Measurements from ENCODE around the gene GMPPA. TPM values are rescaled to one million over a fixed set of nuclear protein-coding genes. Genes with fewer than 3 reads are reported as not detected.
A peak's percentile ranks its signal among the peaks of the same experiment; 100 is the strongest.

GMPPA gene
- total RNA-seq, 1 donor from 2014 or later = 25.3 TPM

- Histone ChIP-seq H3K27ac (peak overlapping the region; percentile 7), H3K27me3 (no peaks in the 10 kb centered on the region), H3K4me1 (no peaks in the 10 kb centered on the region), H3K4me3 (no peak overlapping the region), H3K36me3 (no peaks in the 10 kb centered on the region), H3K9me3 (no peaks in the 10 kb centered on the region)
- ATAC-seq = no peak
- TF ChIP-seq CTCF (IDR thresholded peaks at IDR 0.05) = no peak
- intact Hi-C loops (cut with DNase I) = no loop called here
- DNase-seq = no peak
These were observed 38.2 kb upstream of the GMPPA start for GRCh38 chr2:219460424-219460926.

DNA sequence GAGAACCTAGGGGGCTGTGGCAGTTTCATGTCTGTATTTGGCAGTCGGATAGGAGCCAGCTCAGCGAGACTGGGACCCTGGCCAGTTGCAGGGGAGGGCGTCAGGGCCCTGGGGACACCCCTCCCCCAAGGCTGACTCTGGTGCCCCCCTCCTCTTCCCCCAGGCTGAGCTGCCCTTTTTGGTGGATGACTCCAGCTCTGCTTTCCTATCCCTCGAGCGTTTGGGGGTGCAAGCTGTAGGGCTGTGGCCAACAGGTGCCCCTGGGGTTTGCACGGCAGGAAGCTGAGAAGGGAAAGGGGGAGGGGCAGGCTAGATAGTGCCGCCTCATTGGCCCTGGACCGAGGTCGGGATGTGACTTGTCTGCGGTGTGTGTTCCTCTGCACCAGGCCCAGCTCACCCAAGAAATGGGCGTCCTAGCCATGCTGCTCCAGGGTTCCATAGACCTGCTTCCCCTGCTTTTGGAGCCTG lies 37.6 kb upstream of the GMPPA start:
- Histone ChIP-seq H3K9me3 (no peaks in the 10 kb centered on the region), H3K4me1 (no peaks in the 10 kb centered on the region), H3K27me3 (no peaks in the 10 kb centered on the region), H3K4me3 (no peak overlapping the region), H3K27ac (no peak overlapping the region), H3K36me3 (no peaks in the 10 kb centered on the region)
- DNase-seq = no peak
- intact Hi-C loops (cut with DNase I) = no loop called here
- no peak for ATAC-seq
- no peak for TF ChIP-seq CTCF (IDR thresholded peaks at IDR 0.05)

DNA sequence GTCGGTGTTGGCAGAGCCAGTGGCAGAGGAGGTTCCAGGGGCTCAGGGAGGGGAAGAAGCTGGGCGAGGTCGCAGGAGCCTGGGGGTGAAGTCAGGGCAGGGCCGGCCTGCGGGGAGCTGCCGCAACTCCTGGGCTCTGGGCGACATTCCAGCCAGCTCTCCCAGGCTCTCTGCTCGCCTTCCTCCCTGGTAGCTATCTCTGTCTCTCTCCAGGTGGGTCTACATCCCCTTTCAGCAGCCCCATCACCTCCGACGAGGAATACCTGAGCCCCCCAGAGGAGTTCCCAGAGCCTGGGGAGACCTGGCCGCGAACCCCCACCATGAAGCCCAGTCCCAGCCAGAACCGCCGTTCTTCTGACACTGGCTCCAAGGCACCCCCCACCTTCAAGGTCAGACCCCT lies 37.0 kb upstream of the GMPPA start:
- Histone ChIP-seq H3K27ac (no peak overlapping the region), H3K4me3 (no peak overlapping the region), H3K36me3 (no peaks in the 10 kb centered on the region), H3K4me1 (no peaks in the 10 kb centered on the region), H3K9me3 (no peaks in the 10 kb centered on the region), H3K27me3 (no peaks in the 10 kb centered on the region)
- ATAC-seq (no peak), DNase-seq (no peak)
- intact Hi-C loops (cut with DNase I) = no loop called here
- no peak for TF ChIP-seq CTCF (IDR thresholded peaks at IDR 0.05)

- intact Hi-C loops (cut with DNase I) = no loop called here
- Histone ChIP-seq H3K4me3 (no peak overlapping the region), H3K27me3 (no peaks in the 10 kb centered on the region), H3K36me3 (no peaks in the 10 kb centered on the region), H3K9me3 (no peaks in the 10 kb centered on the region), H3K4me1 (no peaks in the 10 kb centered on the region), H3K27ac (no peak overlapping the region)
- TF ChIP-seq CTCF (IDR thresholded peaks at IDR 0.05) = no peak
- DNase-seq = no peak
- ATAC-seq = no peak
These were observed 36.3 kb upstream of the GMPPA start for GRCh38 chr2:219462349-219462748.

DNA sequence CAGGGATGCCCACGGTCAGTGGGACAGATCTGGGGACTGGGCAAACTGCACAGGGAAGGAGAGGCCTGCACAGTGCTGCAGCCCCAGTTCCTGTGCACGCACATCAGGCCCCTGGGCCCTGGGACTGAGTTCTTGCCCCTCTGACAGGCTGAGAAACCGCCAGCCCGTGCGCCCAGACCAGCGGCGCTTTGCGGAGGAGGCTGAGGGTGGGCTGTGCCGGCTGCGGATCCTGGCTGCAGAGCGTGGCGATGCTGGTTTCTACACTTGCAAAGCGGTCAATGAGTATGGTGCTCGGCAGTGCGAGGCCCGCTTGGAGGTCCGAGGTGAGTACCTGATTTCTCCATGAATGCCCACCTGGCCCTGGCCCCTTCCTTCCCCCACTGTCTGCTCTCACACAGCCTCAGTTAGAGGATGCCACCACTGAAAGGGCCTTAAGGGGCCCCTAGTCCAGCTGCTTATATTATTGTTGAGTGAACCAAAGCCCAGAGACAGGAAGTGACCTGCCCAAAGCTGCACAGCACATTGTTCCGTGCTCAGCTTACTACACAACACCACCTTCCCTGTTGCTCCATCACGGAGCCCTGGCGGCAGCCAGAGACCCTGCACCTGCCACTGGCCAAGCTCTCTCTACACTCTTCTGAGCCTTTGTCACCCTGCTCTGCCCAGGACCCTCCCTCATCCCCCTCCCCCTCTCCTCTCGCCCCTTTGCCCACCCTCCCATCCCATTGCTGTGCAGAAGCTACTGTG lies 34.2 kb upstream of the GMPPA start:
- Histone ChIP-seq H3K36me3 (no peaks in the 10 kb centered on the region), H3K4me3 (no peak overlapping the region), H3K27ac (no peak overlapping the region), H3K27me3 (no peaks in the 10 kb centered on the region), H3K9me3 (no peaks in the 10 kb centered on the region), H3K4me1 (no peaks in the 10 kb centered on the region)
- TF ChIP-seq CTCF (IDR thresholded peaks at IDR 0.05) = no peak
- no peak for ATAC-seq
- DNase-seq = no peak
- intact Hi-C loops (cut with DNase I) = no loop called here

Data from upper lobe of right lung (tissue), 1 donor.